H9 (cell line): ENCODE results near the gene AGK. TPM values are rescaled to one million over a fixed set of nuclear protein-coding genes. Genes with fewer than 3 reads are reported as not detected.

ENCODE experiments used
- DNase-seq: peaks from one replicate; pipeline ENCODE4 v3.0.0-alpha.2; 2017
- H2AFZ ChIP-seq: one replicate; pipeline ENCODE4 v1.6.1; 2013; ENCODE audit warnings: mild to moderate bottlenecking, low read length, control low read depth, moderate library complexity
- H2AK5ac ChIP-seq: 2 replicates; pipeline ENCODE4 v1.6.1; 2013; ENCODE audit warnings: low read length, control low read depth, mixed read lengths; ENCODE audit not compliant: insufficient read length
- H2BK120ac ChIP-seq: one replicate; pipeline ENCODE4 v1.6.1; 2013; ENCODE audit warnings: low read depth, mild to moderate bottlenecking, low read length, control low read depth, inconsistent platforms; ENCODE audit not compliant: poor library complexity, severe bottlenecking
- H2BK12ac ChIP-seq: 2 replicates; pipeline ENCODE4 v1.6.1; 2013; ENCODE audit warnings: low read length, control low read depth, mixed read lengths, low read depth; ENCODE audit not compliant: insufficient read length
- H2BK15ac ChIP-seq: 2 replicates; pipeline ENCODE4 v1.6.1; 2013; ENCODE audit warnings: low read depth, low read length, control low read depth
- H2BK20ac ChIP-seq: one replicate; pipeline ENCODE4 v1.6.1; 2013; ENCODE audit warnings: low read depth, mild to moderate bottlenecking, low read length, control low read depth, inconsistent platforms; ENCODE audit not compliant: poor library complexity, severe bottlenecking
- H2BK5ac ChIP-seq: 2 replicates; pipeline ENCODE4 v1.6.1; 2013; ENCODE audit warnings: low read length, control low read depth, mixed read lengths; ENCODE audit not compliant: insufficient read length
- H3K14ac ChIP-seq: 2 replicates; pipeline ENCODE4 v1.6.1; 2013; ENCODE audit warnings: low read length, control low read depth; ENCODE audit not compliant: insufficient read depth
- H3K18ac ChIP-seq: 2 replicates; pipeline ENCODE4 v1.6.1; 2013; ENCODE audit warnings: low read depth, mild to moderate bottlenecking, mixed read lengths, low read length, control low read depth; ENCODE audit not compliant: insufficient read length
- H3K23ac ChIP-seq: 2 replicates; pipeline ENCODE4 v1.6.1; 2013; ENCODE audit warnings: low read length, control low read depth, mixed read lengths, low read depth; ENCODE audit not compliant: insufficient read length
- H3K23me2 ChIP-seq: 2 replicates; pipeline ENCODE4 v1.6.1; 2013; ENCODE audit warnings: low read depth, mild to moderate bottlenecking, mixed read lengths, low read length, control low read depth; ENCODE audit not compliant: insufficient read length, poor library complexity, severe bottlenecking
- H3K27ac ChIP-seq: 2 replicates; pipeline ENCODE4 v1.5.1; 2013; ENCODE audit warnings: low read length, control low read depth, mixed read lengths, low read depth; ENCODE audit not compliant: insufficient read length
- H3K27me3 ChIP-seq: 2 replicates; pipeline ENCODE4 v1.6.1; 2013; ENCODE audit warnings: low read length, control low read depth, inconsistent platforms; ENCODE audit not compliant: insufficient read depth
- H3K4ac ChIP-seq: 2 replicates; pipeline ENCODE4 v1.6.1; 2013; ENCODE audit warnings: low read depth, mild to moderate bottlenecking, control low read depth, inconsistent platforms, low read length, moderate library complexity
- H3K4me1 ChIP-seq: 2 replicates; pipeline ENCODE4 v1.6.1; 2013; ENCODE audit warnings: low read length, control low read depth, inconsistent platforms; ENCODE audit not compliant: insufficient read depth
- H3K4me2 ChIP-seq: 2 replicates; pipeline ENCODE4 v1.6.1; 2013; ENCODE audit warnings: low read length, control low read depth, mixed read lengths; ENCODE audit not compliant: insufficient read length, insufficient read depth
- H3K56ac ChIP-seq: 2 replicates; pipeline ENCODE4 v1.6.1; 2013; ENCODE audit warnings: low read depth, mild to moderate bottlenecking, mixed read lengths, low read length, control low read depth; ENCODE audit not compliant: insufficient read length
- H3K79me1 ChIP-seq: 2 replicates; pipeline ENCODE4 v1.6.1; 2013; ENCODE audit warnings: low read depth, mild to moderate bottlenecking, moderate library complexity, low read length, control low read depth, inconsistent platforms; ENCODE audit not compliant: insufficient read depth, poor library complexity, severe bottlenecking
- H3K79me2 ChIP-seq: 2 replicates; pipeline ENCODE4 v1.6.1; 2013; ENCODE audit warnings: low read length, control low read depth, inconsistent platforms; ENCODE audit not compliant: insufficient read depth
- H3K9ac ChIP-seq: 2 replicates; pipeline ENCODE4 v1.6.1; 2013; ENCODE audit warnings: low read length, control low read depth, mixed read lengths; ENCODE audit not compliant: insufficient read length; ENCODE audit errors: extremely low read depth
- H3K9me3 ChIP-seq: one replicate; pipeline ENCODE4 v1.6.1; 2013; ENCODE audit warnings: low read depth, low read length, inconsistent platforms; ENCODE audit not compliant: control insufficient read depth
- H3T11ph ChIP-seq: one replicate; pipeline ENCODE4 v1.6.1; 2013; ENCODE audit warnings: mild to moderate bottlenecking, low read length, control low read depth, inconsistent platforms
- H4K20me1 ChIP-seq: one replicate; pipeline ENCODE4 v1.6.1; 2013; ENCODE audit not compliant: control insufficient read depth, insufficient read length, insufficient read depth
- H4K5ac ChIP-seq: 2 replicates; pipeline ENCODE4 v1.6.1; 2013; ENCODE audit warnings: low read depth, mild to moderate bottlenecking, mixed read lengths, low read length, control low read depth; ENCODE audit not compliant: insufficient read length
- H4K8ac ChIP-seq: replicated peaks from 2 replicates; pipeline ENCODE4 v1.6.1; 2013; ENCODE audit warnings: low read length, control low read depth, mixed read lengths, low read depth; ENCODE audit not compliant: insufficient read length
- H4K91ac ChIP-seq: 2 replicates; pipeline ENCODE4 v1.6.1; 2013; ENCODE audit warnings: low read depth, mild to moderate bottlenecking, moderate library complexity, mixed read lengths, low read length, control low read depth; ENCODE audit not compliant: insufficient read length
- H3K27ac Mint-ChIP-seq, 3 experiments: 2 replicates in 2 of 3; 3 replicates in 1 of 3; pipeline ENCODE4 v1.8.0; 2020 to 2021; ENCODE audit warnings: mixed read lengths in 3 of 3, mild to moderate bottlenecking in 1 of 3, moderate library complexity in 1 of 3
- H3K27me3 Mint-ChIP-seq: 2 replicates; pipeline ENCODE4 v1.8.0; 2021; ENCODE audit warnings: low read depth, mild to moderate bottlenecking, moderate library complexity, mixed read lengths
- H3K36me3 Mint-ChIP-seq, 3 experiments: 2 replicates in 2 of 3; 3 replicates in 1 of 3; pipeline ENCODE4 v1.8.0; 2020 to 2021; ENCODE audit warnings: low read depth in 3 of 3, mixed read lengths in 3 of 3; ENCODE audit not compliant: insufficient read depth in 1 of 3
- H3K4me1 Mint-ChIP-seq, 2 experiments: 2 replicates each; pipeline ENCODE4 v1.8.0; 2020; ENCODE audit warnings: mixed read lengths in 2 of 2
- H3K4me3 Mint-ChIP-seq, 2 experiments: 2 replicates in 1 of 2; 3 replicates in 1 of 2; pipeline ENCODE4 v1.8.0; 2020 to 2021; ENCODE audit warnings: mild to moderate bottlenecking in 2 of 2, mixed read lengths in 2 of 2, moderate library complexity in 1 of 2
- H3K9me3 Mint-ChIP-seq, 2 experiments: 2 replicates in 1 of 2; 3 replicates in 1 of 2; pipeline ENCODE4 v1.8.0; 2020; ENCODE audit warnings: mild to moderate bottlenecking in 2 of 2, mixed read lengths in 2 of 2, moderate library complexity in 1 of 2
- CTCF ChIP-seq: fragments of 200-600 bp; sonication (generic); conservative IDR thresholded peaks from 3 replicates; pipeline ENCODE4 v1.8.0; 2021; ENCODE audit warnings: antibody characterized with exemption, mild to moderate bottlenecking
- WGBS: extraction: QIAGEN DNeasy Blood & Tissue Kit; methylation state at CpG from one replicate; pipeline ENCODE4 v1.1.7; 2013; ENCODE audit warnings: missing lambda C conversion rate, low lambda C conversion rate, mixed read lengths; ENCODE audit not compliant: insufficient read length; ENCODE audit errors: extremely low coverage; 5-methylcytosine and 5-hydroxymethylcytosine counted together
- total RNA-seq: library from RNA; stranded (reverse); gene quantifications from 2 replicates; pipeline ENCODE4 v1.2.1, GENCODE V29; 2021

Gene AGK
- total RNA-seq, 1 experiment from 2014 or later: 35.1 TPM

- Histone ChIP-seq H3K9ac (no peak overlapping the region), H3K56ac (no peak overlapping the region), H4K8ac (no peak overlapping the region), H2BK20ac (no peak overlapping the region), H3K4me1 (no peaks in the 10 kb centered on the region), H3T11ph (no peak overlapping the region), H2AFZ (no peak overlapping the region), H2BK5ac (no peak overlapping the region), H3K18ac (no peak overlapping the region), H4K20me1 (no peaks in the 10 kb centered on the region), H4K91ac (no peak overlapping the region), H3K4me2 (no peak overlapping the region), H3K14ac (no peak overlapping the region), H3K79me2 (no peaks in the 10 kb centered on the region), H3K27me3 (no peaks in the 10 kb centered on the region), H4K5ac (no peak overlapping the region), H3K27ac (no peak overlapping the region), H2AK5ac (no peak overlapping the region), H2BK15ac (no peak overlapping the region), H3K9me3 (no peaks in the 10 kb centered on the region), H3K4ac (no peak overlapping the region), H3K79me1 (no peaks in the 10 kb centered on the region), H2BK12ac (no peak overlapping the region), H3K23ac (no peak overlapping the region), H3K23me2 (no peaks in the 10 kb centered on the region), H2BK120ac (no peak overlapping the region)
- no peaks in the 10 kb centered on the region; a peak in 2 of 5 replicates for H3K9me3 Mint-ChIP-seq
- H3K4me1 Mint-ChIP-seq: no peaks in the 10 kb centered on the region
- no CpG with 5 or more reads among the region's 4 CpGs for WGBS
- DNase-seq: no peak
- H3K27me3 Mint-ChIP-seq: no peaks in the 10 kb centered on the region; the same call in 1 of the 2 replicates
- peaks cover 9 to 15% (median 12%) of the 10 kb centered on the region in 3 experiments for H3K36me3 Mint-ChIP-seq
- TF ChIP-seq CTCF: no peak
- no peak overlapping the region for H3K27ac Mint-ChIP-seq
- no peak overlapping the region for H3K4me3 Mint-ChIP-seq
Observed at GRCh38 chr7:141519623-141520022, 31.6 kb upstream of the AGK start.
